HL-60/S4 (cell line): Measurements from ENCODE around the gene TCEA2.

Experiments
- in situ Hi-C: fragments of 300-500 bp; cut with MboI; formaldehyde crosslinking; loops from 2 replicates; pipeline ENCODE4 v1.14.3; 2022; ENCODE audit warnings: low sequenced_read_pairs

Gene TCEA2

GRCh38 chr20:64062596-64063388 lies at the start of gene TCEA2:
TCEA2 (plus strand) TSS chr20:64063198; CDS start chr20:64063313, 115 bp downstream.
- in situ Hi-C loops: no loop called here

DNA sequence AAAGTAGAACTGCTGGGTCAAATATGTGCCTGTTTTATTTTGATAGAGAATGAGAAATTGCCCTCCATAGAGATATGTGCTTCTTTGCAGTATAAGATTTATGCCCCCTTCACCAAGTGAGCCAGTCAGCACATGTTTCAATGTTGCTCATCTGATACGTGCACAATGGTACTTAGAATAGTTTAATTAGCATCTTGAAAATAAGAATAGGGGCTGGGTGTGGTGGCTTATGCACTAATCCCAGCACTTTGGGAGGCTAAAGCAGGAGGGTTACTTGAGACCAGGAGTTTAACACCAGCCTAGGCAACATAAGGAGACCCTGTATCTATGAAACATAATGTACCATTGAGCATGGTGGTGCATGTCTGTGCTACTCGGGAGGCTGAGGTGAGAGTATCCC lies 47.4 kb upstream of the TCEA2 start:
- in situ Hi-C loops: no loop called here

GRCh38 chr20:64021124-64021975 lies 41.6 kb upstream of the TCEA2 start:
- in situ Hi-C loops: no loop called here

- in situ Hi-C loops: no loop called here
Measured at GRCh38 chr20:64022671-64023360, 40.2 kb upstream of the TCEA2 start.

DNA sequence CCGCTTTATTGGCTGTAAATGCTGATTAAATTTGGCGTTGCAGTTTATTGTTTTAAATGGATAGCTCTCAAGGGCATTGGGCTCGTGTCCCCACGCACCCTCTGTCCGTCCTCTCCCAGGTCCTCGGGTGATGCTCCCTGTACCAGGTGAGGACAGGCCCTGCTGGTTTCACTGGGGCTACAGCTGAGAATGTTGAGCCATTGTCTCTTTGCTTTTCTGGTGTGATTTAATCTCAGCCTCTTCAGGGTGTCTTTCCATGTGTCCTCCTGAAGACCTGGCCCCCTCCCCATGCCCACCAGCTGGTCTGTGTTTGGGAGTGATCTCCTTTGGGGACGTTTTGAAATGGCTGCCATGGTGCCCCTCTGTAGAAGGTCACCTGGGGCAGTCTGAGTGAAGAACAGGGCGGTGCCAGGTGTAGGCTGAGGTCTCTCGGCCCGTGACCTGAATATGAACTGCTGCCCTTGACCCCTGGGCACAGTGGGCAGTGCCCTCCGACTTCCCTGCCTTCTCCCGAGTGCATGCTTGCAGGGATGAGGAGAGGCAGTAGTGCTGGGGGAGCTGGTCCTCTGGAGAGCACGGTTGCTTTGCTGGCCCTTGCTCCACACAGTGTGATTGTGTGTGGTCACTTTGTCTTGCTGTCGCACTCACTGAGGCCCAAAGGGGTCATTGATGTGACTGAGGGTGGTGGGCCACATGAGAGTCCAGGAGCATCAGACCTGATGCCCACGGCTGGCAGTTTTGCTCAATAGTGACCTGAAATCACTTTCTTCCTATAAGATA lies 39.4 kb upstream of the TCEA2 start:
- in situ Hi-C loops: no loop called here

DNA sequence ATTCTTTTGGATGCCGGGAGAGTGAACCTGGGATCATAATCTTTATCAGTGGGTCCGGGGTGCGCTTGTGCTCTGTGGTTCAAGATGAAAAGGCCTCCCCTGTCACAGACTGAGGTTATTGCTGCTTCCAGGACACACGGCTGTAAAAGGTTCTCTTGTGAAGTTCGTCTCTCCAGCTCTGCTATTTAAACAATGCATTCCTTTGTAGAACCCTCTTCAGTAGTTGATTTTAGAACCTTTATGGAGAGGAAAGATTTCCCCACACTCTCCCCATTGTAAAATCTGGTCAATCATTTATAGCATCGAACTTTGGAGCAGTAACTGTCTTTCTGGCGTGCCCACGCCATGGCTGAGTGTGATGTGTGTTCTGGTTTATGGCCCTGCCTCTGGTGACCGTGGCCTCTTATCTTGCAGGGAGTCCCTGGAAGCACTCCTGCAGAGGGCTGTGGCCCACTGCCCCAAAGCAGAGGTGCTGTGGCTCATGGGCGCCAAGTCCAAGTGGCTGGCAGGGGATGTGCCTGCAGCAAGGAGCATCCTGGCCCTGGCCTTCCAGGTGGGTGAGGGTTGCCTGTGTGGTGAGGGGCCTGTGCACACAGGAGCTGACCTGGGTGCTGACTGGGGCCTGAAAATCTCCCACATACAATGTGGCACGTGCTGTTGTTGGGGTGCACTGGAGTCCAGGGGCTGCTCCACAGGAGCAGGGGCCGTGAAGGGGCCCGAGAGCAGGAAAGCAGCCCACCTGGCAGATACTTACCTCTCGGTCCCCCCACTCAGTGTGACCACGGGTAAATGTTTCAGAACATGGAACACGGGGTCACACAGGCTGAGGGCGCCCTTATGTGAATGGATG lies 38.6 kb upstream of the TCEA2 start:
- in situ Hi-C loops: no loop called here

- in situ Hi-C loops: no loop called here
Measured at GRCh38 chr20:64025101-64025825, 37.7 kb upstream of the TCEA2 start.

DNA sequence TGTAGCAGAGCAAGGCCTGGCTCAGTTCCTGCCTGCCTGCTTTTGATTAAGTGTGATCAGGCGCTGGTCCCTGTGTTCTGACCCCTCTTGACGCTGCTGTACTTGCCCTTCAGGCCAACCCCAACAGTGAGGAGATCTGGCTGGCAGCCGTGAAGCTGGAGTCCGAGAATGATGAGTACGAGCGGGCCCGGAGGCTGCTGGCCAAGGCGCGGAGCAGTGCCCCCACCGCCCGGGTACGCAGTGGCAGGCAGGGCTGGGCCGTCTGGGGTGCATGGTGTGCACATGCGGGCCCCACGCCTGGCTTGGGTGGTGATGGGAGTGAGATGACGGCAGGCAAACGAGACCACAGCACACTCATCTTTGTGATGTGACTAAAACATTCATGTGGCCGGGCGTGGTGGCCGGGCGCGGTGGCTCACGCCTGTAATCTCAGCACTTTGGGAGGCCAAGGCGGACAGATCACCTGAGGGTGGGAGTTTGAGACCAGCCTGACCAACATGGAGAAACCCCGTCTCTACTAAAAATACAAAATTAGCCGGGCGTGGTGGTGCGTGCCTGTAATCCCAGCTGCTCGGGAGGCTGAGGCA lies 37.1 kb upstream of the TCEA2 start:
- in situ Hi-C loops: no loop called here

DNA sequence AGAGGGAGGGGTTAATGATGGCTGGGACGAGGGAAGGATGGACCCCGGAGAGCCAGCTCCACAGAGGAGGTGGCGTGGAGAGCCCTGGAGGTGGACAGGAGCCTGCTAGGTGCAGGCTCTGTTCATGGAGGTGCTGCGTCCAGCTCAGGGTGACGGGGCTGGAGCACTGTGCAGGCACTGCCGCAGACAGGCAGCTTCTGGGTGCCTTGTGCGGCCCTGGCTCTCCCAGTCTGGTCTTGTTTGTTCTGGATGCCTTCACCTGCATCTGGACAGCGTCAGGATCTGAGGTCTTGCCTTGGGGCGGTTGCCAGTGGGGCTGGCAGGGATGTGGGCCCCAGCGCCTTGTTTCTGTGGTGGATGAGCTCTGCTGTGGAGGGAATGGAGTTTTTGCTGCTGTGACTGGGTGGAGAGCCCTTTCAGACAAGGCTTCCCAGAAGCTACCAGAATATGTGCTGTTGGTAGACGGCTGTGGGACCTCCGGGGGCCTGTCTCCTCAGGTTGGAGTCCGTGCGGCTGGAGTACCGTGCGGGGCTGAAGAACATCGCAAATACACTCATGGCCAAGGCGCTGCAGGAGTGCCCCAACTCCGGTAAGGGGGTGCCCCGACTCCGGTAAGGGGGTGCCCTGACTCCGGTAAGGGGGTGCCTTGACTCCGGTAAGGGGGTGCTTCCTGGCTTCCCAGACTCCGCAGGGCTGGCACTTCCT lies 34.9 kb upstream of the TCEA2 start:
- in situ Hi-C loops: no loop called here

DNA sequence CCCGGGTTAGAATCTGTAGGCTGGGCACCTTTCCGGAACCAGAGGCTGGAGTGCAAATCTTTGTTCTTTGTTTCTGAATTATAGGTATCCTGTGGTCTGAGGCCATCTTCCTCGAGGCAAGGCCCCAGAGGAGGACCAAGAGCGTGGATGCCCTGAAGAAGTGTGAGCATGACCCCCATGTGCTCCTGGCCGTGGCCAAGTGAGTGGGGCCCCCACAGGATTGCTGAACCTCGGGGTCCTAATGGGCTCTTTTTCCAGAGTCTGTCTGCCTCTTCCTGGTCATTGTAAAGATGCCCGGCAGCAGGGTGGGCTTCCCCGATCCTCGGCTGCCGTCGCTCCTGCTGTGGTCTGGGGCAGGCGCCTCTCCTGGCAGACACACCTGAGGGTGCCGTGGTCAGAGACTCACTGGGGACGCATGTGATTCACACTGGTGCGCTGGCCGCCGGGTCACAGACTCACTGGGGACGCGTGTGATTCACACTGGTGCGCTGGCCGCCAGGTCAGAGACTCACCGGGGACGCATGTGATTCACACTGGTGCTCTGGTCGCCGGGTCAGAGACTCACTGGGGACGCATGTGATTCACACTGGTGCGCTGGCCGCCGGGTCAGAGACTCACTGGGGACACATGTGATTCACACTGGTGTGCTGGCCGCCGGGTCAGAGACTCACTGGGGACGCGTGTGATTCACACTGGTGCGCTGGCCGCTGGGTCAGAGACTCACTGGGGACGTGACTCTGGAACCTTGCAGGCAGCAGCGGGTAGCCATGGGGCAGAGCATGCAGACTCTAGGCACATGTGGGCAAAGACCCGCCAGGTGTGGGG lies 33.5 kb upstream of the TCEA2 start:
- in situ Hi-C loops: no loop called here

DNA sequence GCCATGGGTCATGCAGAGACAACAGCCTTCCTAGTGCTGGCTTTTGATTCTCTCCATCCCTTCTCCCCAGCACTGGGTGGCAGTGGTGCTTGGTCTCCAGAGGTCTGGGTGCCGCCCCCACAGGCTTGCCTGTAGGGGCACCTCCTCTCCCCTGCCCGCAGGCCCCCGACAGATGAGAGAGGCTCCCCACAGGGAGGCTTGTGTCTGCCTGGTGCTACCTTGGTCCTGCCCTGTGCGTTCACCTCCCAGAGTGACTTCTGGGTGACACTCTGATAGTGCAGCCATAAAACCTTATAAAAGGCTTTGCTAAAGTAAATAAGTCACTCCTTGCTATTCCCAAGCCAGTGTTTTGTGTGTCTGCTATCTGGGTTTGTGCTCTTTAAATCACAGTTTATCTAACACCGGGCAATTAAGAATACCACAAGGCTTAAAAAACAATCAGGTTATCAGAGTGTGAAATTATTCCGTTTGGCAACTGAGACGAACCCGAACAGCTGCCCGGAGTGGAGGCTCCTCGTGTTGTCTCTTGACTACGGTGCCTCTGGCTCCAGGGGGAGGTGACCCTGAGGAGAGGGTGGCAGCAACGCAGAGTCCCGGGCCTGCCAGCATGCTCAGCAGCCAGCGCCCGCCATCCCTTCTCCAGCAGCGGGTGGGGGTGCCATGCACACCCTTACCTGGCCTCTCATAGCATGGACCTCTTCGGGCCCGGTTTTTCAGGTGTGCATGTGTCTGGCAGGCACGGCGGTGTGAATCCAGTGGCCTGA lies 32.4 kb upstream of the TCEA2 start:
- in situ Hi-C loops: no loop called here

DNA sequence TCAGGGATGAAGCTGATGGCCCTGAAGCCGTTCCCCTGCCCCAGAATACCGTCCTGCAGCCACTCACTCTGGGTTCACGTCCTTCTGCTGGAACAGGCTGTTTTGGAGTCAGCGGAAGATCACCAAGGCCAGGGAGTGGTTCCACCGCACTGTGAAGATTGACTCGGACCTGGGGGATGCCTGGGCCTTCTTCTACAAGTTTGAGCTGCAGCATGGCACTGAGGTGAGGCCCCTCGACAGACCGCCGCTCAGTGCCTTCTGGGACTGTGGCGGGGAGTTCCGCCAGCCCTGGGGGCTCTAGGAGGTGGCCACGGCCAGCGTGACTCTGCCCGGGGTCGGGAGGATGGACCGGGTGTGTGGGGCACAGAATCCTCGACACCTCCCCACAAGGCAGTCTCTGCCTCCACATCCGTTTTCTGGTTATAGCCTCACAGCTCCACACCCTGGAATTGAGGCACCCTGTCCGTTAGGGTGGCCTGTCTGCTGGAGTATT lies 31.1 kb upstream of the TCEA2 start:
- in situ Hi-C loops: no loop called here

DNA sequence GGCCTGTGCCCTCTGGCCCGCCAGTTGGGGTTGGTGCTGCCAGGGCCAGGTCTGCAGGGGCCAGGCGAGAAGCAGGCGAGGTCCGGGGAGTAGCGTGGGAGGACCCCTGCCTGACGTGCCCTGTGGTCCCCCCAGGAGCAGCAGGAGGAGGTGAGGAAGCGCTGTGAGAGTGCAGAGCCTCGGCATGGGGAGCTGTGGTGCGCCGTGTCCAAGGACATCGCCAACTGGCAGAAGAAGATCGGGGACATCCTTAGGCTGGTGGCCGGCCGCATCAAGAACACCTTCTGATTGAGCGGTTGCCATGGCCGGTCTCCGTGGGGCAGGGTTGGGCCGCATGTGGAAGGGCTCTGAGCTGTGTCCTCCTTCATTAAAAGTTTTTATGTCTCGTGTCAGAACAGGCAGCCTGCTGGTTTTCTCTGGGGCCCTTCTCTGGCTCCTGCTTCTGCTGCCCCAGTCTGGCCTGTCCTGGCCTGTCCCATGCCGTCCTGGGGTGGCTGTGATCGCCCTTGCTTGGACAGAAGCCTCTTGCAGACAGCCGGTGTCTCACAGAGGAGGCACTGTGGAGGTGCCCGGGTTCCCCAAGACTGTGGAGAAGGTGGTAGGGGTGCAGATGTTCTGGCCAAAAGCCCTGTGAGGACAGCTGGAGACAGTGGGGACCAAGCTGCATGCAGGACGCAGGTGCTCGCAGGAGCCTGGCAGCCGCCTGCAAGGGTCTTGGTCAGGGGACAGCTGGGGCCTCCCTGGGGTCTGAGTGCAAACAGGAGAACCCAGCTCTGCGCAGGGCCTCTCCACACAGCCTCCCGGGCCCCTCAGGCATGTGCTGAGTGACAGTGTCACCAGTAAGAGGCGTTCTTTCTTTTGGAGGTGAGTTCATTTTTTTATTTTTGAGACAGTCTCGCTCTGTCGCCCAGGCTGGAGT lies 30.0 kb upstream of the TCEA2 start:
- in situ Hi-C loops: no loop called here

DNA sequence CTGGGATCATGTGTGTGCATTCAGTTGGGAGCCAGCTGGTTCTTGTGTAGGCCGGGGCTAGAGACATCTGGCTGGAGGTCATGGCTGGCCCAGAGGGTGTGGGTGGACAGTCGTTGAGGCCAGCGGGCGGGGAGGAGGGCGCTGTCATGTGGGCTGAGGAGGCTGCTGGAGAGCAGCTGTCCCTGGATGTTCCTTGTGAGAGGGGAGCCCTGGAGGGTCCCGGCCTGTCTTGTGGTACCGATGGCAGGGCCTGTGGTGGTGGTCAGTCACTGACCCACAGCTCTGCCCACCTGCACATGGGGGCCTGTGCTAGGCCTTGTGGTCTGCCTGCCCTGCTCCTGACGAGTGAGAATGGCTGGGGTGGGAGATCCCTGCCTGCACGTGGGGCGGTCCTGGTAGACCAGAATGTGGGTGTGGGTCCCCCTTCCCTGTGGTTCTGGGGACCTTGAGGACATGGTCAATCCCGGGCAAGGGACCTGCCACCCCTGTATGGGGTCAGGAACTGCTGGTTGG lies 29.0 kb upstream of the TCEA2 start:
- in situ Hi-C loops: no loop called here
